Measurements from ENCODE around the gene NUP210. TPM values are rescaled to one million over a fixed set of nuclear protein-coding genes. Genes with fewer than 3 reads are reported as not detected.

NUP210 gene
- total and polyA plus RNA-seq, 2 experiments from 2014 or later = 13.8 to 73.9 TPM

DNA sequence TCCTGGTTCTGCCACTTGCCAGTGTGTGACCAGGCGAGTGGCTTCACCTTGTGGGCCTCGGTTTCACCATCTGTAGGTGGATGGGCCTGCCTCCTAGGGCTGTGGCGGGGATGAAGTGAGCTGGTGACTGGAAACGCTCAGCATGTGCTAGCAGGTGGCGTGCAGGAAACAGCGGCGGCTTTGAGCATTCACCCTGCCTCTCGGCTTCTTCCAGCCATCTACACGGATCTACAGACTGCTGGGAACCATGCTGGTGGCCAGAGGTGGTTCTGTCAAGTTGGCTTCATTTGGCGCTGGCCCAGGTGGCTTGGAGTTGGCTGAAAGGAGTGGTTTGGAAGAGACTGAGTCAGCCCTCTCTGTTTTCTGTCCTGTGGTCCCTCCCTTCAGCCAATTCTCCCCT lies 106.3 kb downstream of the NUP210 start:
- DNase-seq (ENCODE audit: low spot score) (no peak), ATAC-seq (no peak)
- H3K36me3 Mint-ChIP-seq (ENCODE audit: low read depth) = peaks cover 45% of the 10 kb centered on the region
- no peak overlapping the region for H2AFZ ChIP-seq
- no peaks in the 10 kb centered on the region for H3K27me3 ChIP-seq (ENCODE audit: insufficient read depth)
- H3K27ac ChIP-seq (ENCODE audit: low read depth) = no peak overlapping the region
- no peak overlapping the region for H3K27ac Mint-ChIP-seq
- H4K20me1 ChIP-seq (replicated peaks; ENCODE audit: insufficient read depth) = no peaks in the 10 kb centered on the region
- no peak overlapping the region for H3K4me3 ChIP-seq
- TF ChIP-seq REST (IDR thresholded peaks at IDR 0.05; ENCODE audit: unreplicated experiment) (no peak), JUNB (IDR thresholded peaks at IDR 0.05; ENCODE audit: unreplicated experiment) (no peak), STAT1 (IDR thresholded peaks at IDR 0.05; ENCODE audit: unreplicated experiment) (no peak), NANOG (IDR thresholded peaks at IDR 0.05; ENCODE audit: borderline replicate concordance) (no peak), ZNF114 (CRISPR knock-in tag; IDR thresholded peaks at IDR 0.05) (no peak), EZH2 (IDR thresholded peaks at IDR 0.05; ENCODE audit: low read depth, unreplicated experiment) (no peak), ZNF462 (CRISPR knock-in tag; IDR thresholded peaks at IDR 0.05) (no peak), EZH2phosphoT487 (IDR thresholded peaks at IDR 0.05; ENCODE audit: unreplicated experiment) (no peak), POLR2AphosphoS5 (IDR thresholded peaks at IDR 0.05; ENCODE audit: low read depth) (no peak), ZNF331 (CRISPR knock-in tag; IDR thresholded peaks at IDR 0.05; ENCODE audit: low read depth) (no peak), CREB1 (CRISPR knock-in tag; IDR thresholded peaks at IDR 0.05; ENCODE audit: low read depth) (no peak)
- TF ChIP-seq, protein P1, sequence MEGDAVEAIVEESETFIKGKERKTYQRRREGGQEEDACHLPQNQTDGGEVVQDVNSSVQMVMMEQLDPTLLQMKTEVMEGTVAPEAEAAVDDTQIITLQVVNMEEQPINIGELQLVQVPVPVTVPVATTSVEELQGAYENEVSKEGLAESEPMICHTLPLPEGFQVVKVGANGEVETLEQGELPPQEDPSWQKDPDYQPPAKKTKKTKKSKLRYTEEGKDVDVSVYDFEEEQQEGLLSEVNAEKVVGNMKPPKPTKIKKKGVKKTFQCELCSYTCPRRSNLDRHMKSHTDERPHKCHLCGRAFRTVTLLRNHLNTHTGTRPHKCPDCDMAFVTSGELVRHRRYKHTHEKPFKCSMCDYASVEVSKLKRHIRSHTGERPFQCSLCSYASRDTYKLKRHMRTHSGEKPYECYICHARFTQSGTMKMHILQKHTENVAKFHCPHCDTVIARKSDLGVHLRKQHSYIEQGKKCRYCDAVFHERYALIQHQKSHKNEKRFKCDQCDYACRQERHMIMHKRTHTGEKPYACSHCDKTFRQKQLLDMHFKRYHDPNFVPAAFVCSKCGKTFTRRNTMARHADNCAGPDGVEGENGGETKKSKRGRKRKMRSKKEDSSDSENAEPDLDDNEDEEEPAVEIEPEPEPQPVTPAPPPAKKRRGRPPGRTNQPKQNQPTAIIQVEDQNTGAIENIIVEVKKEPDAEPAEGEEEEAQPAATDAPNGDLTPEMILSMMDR (conservative IDR thresholded peaks at IDR 0.05; ENCODE audit: low read depth in 2 of 2) = no peak
- TF ChIP-seq, protein P2, sequence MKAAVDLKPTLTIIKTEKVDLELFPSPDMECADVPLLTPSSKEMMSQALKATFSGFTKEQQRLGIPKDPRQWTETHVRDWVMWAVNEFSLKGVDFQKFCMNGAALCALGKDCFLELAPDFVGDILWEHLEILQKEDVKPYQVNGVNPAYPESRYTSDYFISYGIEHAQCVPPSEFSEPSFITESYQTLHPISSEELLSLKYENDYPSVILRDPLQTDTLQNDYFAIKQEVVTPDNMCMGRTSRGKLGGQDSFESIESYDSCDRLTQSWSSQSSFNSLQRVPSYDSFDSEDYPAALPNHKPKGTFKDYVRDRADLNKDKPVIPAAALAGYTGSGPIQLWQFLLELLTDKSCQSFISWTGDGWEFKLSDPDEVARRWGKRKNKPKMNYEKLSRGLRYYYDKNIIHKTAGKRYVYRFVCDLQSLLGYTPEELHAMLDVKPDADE (IDR thresholded peaks at IDR 0.05) = no peak
- no peaks in the 10 kb centered on the region for H3K9me3 Mint-ChIP-seq
- peaks cover 9% of the 10 kb centered on the region for H3K27me3 Mint-ChIP-seq (ENCODE audit: insufficient read depth, low read depth, poor library complexity)
- no peaks in the 10 kb centered on the region for H3F3A ChIP-seq (replicated peaks; ENCODE audit: low read depth)
- no peaks in the 10 kb centered on the region; the same call in 1 of the 2 replicates for H3K36me3 ChIP-seq (ENCODE audit: insufficient read depth)
- no peak overlapping the region for H3K4me2 ChIP-seq
- H3K4me3 Mint-ChIP-seq = no peak overlapping the region
- H3K4me1 Mint-ChIP-seq = no peaks in the 10 kb centered on the region
- no peaks in the 10 kb centered on the region for H3K9me2 ChIP-seq (ENCODE audit: insufficient read depth)
- H3K4me1 ChIP-seq (ENCODE audit: insufficient read depth) = no peaks in the 10 kb centered on the region
- no peaks in the 10 kb centered on the region for H3K79me2 ChIP-seq (replicated peaks; ENCODE audit: insufficient read depth)

Data from GM23338 (cell line).